ENCODE data around the gene PTGS2.
"Not testable (repeated sequence)": the region's sequence is repeated elsewhere in the genome, so short reads cannot be mapped to it uniquely, and the experiment has no call there.

The PTGS2 gene

GRCh38 chr1:186671136-186671825, 8.9 kb downstream of the PTGS2 start:
- DNase-seq (ENCODE audit: low spot score) = no peak
- no peak for TF ChIP-seq CTCF (IDR thresholded peaks at IDR 0.05; ENCODE audit: extremely low read depth, insufficient read depth, missing control alignments)
- in situ Hi-C loops (cut with MboI; ENCODE audit: low pct_unique_long_range_greater_than_20kb, low sequenced_read_pairs, unreplicated experiment) = no loop called here

- TF ChIP-seq CTCF (IDR thresholded peaks at IDR 0.05; ENCODE audit: extremely low read depth, insufficient read depth, missing control alignments) = no peak
- in situ Hi-C loops (cut with MboI; ENCODE audit: low pct_unique_long_range_greater_than_20kb, low sequenced_read_pairs, unreplicated experiment) = no loop called here
- no peak for DNase-seq (ENCODE audit: low spot score)
Measured at GRCh38 chr1:186670297-186671135, 9.7 kb downstream of the PTGS2 start.

GRCh38 chr1:186669784-186670183, 10.4 kb downstream of the PTGS2 start:
- in situ Hi-C loops (cut with MboI; ENCODE audit: low pct_unique_long_range_greater_than_20kb, low sequenced_read_pairs, unreplicated experiment); DNase-seq (ENCODE audit: low spot score): not testable (repeated sequence)

GRCh38 chr1:186664217-186664616, 16.0 kb downstream of the PTGS2 start:
- DNase-seq (ENCODE audit: low spot score); in situ Hi-C loops (cut with MboI; ENCODE audit: low pct_unique_long_range_greater_than_20kb, low sequenced_read_pairs, unreplicated experiment): not testable (repeated sequence)

DNA sequence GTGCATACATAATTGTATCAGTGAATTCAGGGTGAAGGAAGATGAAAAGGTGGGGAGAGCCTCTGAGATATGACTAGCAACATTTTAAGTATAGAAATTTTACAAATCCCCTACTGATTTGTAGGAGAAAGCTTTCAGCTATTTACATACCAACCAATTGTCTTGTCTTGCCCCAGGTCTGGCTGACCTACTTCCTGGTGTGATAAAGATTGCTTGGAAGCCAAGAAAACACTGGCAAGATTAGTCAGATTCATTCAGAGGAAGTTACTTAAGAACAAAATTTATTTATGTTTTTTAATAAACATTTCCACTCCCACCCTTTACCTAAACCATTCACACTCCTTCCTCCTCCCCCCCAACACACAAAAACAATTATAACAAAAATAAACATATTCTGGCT, 17.5 kb downstream of the PTGS2 start:
- TF ChIP-seq CTCF (IDR thresholded peaks at IDR 0.05; ENCODE audit: extremely low read depth, insufficient read depth, missing control alignments) = no peak
- DNase-seq (ENCODE audit: low spot score) = no peak
- in situ Hi-C loops (cut with MboI; ENCODE audit: low pct_unique_long_range_greater_than_20kb, low sequenced_read_pairs, unreplicated experiment) = no loop called here

DNA sequence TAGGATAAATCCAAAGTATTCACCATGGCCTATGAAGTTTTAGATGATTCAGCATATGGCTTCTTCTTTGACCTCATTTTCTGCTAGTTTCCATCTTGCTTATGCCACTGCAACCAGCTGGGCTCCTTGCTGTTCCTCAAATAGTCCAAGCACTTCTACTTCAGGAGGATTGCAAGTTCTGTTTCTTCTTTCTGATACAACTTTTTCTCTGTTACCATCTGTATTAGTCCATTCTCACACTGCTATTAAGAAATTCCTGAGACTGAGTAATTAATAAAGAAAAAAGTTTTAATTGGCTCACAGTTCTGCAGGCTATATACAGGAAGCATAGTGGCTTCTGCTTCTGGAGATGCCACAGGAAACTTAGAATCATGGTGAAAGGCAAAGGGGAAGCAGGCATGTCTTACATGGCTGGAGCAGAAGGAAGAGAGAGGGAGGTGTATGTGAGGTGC, 20.3 kb downstream of the PTGS2 start:
- in situ Hi-C loops (cut with MboI; ENCODE audit: low pct_unique_long_range_greater_than_20kb, low sequenced_read_pairs, unreplicated experiment) = no loop called here
- no peak for TF ChIP-seq CTCF (IDR thresholded peaks at IDR 0.05; ENCODE audit: extremely low read depth, insufficient read depth, missing control alignments)
- DNase-seq (ENCODE audit: low spot score) = no peak

DNA sequence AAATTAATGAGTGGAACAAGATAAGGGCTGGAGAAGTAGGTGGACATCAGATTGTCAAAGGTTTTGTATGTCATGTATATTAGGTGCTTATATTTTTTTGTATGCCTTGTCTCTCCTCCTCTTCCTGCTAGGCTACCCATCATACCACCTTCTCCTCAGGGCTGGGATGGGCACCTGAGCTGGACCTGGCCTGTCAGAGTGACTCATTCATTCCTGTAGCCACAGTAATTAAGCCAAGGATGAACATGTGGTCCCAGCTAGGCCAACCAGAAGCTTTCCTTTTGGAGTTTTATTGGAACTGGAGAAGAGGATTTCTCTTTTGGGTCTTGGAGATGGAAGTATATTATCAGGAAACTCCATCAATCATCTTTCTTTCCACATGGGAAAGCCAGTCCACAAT, 21.2 kb downstream of the PTGS2 start:
- in situ Hi-C loops (cut with MboI; ENCODE audit: low pct_unique_long_range_greater_than_20kb, low sequenced_read_pairs, unreplicated experiment) = no loop called here
- no peak for DNase-seq (ENCODE audit: low spot score)
- no peak for TF ChIP-seq CTCF (IDR thresholded peaks at IDR 0.05; ENCODE audit: extremely low read depth, insufficient read depth, missing control alignments)

Data from GM13977 (cell line).